Left renal cortex interstitium (tissue), 4 donors: ENCODE results near the gene ACSS1. TPM values are rescaled to one million over a fixed set of nuclear protein-coding genes. Genes with fewer than 3 reads are reported as not detected.

Source experiments
- DNase-seq, 4 donors: peaks; one replicate each; pipeline ENCODE4 v3.0.0-alpha.2; 2013; ENCODE audit warnings: low read depth in 4 of 4, low spot score in 2 of 4, missing footprints in 1 of 4
- polyA plus RNA-seq, 4 donors: library from polyadenylated mRNA; unstranded; fragments of 120-200 nt; gene quantifications; one replicate each; pipeline ENCODE4 v1.2.1, GENCODE V29; 2013; ENCODE audit not compliant: insufficient read length in 4 of 4

ACSS1 gene
- polyA plus RNA-seq, 4 donors = 29.8 to 35.0 (median 32.4) TPM

DNA sequence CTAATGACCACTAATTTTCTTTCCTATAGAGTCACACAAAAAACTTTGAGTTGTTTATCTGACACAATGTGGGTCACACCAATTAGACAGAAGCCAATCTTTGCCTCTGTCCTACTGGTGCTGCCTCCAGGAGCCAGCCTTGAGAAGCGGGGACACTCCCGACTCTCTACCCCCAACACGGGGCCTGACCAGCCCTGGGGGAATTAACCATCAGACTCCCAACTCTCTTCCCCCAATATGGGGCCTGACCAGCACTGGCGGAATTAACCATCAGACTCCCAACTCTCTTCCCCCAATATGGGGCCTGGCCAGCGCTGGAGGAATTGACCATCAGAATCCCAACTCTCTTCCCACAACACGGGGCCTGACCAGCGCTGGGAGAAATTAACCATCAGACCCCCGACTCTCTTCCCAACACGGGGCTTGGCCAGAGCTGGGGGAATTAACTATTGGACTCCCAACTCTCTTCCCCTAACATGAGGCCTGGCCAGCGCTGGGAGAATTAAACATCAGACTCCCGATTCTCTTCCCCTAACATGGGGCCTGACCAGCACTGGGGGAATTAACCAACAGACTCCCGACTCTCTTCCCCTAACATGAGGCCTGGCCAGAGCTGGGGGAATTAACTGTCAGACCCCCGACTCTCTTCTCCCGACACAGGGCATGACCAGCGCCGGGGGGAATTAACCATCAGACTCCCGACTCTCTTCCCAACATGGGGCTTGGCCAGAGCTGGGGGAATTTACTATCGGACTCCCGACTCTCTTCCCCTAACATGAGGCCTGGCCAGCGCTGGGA lies 96.4 kb downstream of the ACSS1 start:
- no peak for DNase-seq

DNA sequence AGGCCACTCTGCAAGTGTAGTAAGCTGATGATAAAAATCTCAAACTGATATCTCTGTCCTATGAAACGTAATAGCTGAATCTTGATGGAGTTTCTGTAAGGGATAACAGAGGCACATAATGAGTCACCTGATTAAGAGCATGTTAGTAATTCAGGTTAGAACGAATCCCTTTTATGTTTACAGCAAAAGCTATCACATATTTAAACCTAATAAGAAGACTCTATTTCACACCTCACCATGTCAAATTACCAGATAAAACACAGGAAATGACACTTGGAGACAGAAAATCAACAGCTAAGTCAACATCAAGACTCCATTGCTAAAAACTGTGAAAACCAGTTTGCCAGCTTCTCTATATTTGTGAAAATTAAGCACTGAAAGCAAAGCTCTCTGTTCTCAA lies 97.1 kb downstream of the ACSS1 start:
- DNase-seq = no peak

DNA sequence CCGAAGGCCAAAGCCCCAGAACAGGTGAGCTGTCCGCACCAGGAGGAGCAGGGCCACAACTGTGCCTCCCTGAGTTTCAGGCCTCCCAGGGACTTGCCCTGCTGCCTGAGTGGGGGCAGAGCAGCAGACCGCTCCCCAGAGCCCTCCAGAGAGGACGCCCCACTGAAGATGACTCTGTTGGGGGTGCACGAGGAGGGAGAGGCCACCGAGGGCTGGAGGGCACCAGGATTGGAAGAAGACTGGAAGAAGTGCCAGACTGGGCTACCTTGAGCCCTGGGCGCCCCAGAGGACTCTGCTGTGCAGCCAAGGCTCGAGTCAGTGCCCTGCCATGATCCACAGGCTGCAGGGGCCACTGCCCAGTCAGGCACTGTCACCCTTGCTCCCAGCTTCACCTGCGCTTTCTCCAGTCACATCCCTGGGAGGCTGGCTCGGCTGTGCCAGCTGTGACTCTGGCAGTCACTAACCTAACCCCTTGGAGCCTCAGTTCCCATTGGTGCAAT lies 97.6 kb downstream of the ACSS1 start:
- no peak for DNase-seq

GRCh38 chr20:24959591-24960301 lies 98.2 kb downstream of the ACSS1 start:
- DNase-seq = no peak

DNA sequence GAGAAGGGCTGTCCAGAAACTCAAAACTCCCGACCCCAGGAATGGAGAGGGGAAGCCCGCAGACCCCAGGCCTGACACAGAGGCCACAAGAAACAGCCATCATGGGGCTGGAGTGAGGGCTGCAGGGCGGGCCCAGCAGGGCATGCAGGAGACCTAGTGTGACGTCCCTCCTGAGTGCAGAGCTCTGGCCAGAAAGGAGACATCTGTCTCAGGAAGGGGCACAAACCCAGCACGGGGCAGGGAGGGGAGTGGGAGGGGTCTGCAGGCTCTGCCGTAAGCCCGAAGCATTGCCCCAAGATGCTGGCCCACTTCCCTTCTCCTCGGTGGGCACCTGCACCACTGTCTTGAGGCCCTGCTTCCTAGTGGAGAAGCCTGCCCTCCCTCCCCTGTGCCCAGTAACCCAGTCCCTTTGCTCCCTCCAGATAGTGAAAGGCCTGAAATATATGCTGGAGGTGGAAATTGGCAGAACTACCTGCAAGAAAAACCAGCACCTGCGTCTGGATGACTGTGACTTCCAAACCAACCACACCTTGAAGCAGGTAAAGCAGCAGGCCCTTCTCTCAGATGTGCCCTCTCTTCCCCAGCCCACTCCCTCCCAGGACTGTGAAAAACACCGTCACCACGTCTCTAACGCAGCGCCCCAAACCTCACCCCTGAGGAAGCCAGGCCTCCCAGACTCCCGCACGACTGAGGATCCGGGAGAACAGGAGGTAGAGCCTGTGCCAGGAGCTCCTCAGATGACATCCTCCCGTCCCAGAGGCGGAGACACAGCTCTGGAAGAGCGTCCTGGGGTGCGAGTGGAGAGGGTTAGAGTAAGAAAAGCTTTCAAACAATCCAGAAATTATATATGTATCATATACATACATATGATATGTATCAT lies 99.2 kb downstream of the ACSS1 start:
- DNase-seq = no peak

DNA sequence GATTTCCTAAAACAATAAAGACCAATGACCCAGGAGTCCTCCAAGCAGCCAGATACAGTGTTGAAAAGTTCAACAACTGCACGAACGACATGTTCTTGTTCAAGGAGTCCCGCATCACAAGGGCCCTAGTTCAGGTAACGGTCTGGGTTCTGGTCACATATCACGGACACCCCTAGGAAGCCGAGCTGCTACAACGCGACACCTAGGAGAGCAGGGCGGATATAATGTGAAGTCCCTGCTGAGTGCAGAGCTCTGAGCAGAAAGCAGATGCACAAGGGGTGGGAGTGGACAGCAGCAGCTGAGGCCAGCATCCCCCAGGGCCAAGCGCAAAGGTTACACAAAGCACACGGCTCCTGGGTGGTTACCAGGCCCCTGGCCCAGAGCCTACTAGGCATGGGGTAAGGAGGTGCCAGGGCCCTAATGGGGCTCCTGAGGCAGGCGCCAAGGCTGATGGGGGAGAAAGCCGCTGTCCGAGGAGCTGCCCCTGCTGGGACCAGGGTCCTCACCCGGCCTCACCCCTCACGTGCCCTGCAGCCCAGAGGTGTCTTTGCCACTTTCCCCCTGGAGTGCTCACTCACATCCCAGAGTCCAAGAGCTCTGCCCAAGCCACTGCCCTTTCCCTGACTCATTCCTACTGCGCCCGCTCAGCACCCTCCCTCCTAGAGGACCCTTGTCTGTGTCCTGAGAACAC lies 100.5 kb downstream of the ACSS1 start:
- no peak for DNase-seq

Other genes starting within 250 kb of the ACSS1 start
- under 1 TPM; 0.39 to 0.65 (median 0.49) TPM for gene CST7, start 108.9 kb downstream of the ACSS1 start, polyA plus RNA-seq
- 100 to 1,000 TPM in 2 of 4 donors, 10 to 100 TPM in 2; 88.9 to 120 (median 101) TPM for gene APMAP, start 65.4 kb downstream of the ACSS1 start, polyA plus RNA-seq
- gene VSX1, start 24.0 kb upstream of the ACSS1 start, polyA plus RNA-seq = not detected
- gene ENTPD6, start 137.6 kb upstream of the ACSS1 start, polyA plus RNA-seq = 10 to 100 TPM; 38.6 to 53.0 (median 46.4) TPM
- 10 to 100 TPM; 43.3 to 54.2 (median 49.5) TPM for gene PYGB, start 189.9 kb upstream of the ACSS1 start, polyA plus RNA-seq